BLaER1 treated with 17β-estradiol and CSF1 and Interleukin-3, amounts not matched to agents 10 nM and 100 nM (cell line): ENCODE measurements around the gene LRAT.
A peak's percentile ranks its signal among the peaks of the same experiment; 100 is the strongest.
"Not testable (repeated sequence)": the region's sequence is repeated elsewhere in the genome, so short reads cannot be mapped to it uniquely, and the experiment has no call there.

Experiments
- H3K27ac ChIP-seq, 11 experiments: shearing (Covaris generic); formaldehyde crosslinking; 2 replicates each; pipeline ENCODE4 v1.8.1; 2022
- H3K27me3 ChIP-seq, 11 experiments: shearing (Covaris generic); formaldehyde crosslinking; 2 replicates each; pipeline ENCODE4 v1.8.1; 2022
- H3K36me3 ChIP-seq, 11 experiments: shearing (Covaris generic); formaldehyde crosslinking; 2 replicates each; pipeline ENCODE4 v1.8.1; 2022
- H3K4me1 ChIP-seq, 10 experiments: shearing (Covaris generic); formaldehyde crosslinking; 2 replicates each; pipeline ENCODE4 v1.8.1; 2022
- H3K4me2 ChIP-seq, 11 experiments: shearing (Covaris generic); formaldehyde crosslinking; 2 replicates each; pipeline ENCODE4 v1.8.1; 2022
- H3K4me3 ChIP-seq, 10 experiments: shearing (Covaris generic); formaldehyde crosslinking; 2 replicates each; pipeline ENCODE4 v1.8.1; 2022
- H3K9ac ChIP-seq, 11 experiments: shearing (Covaris generic); formaldehyde crosslinking; 2 replicates each; pipeline ENCODE4 v1.8.1; 2022
- H3K9me3 ChIP-seq, 11 experiments: shearing (Covaris generic); formaldehyde crosslinking; replicated peaks in 1 of 11; 2 replicates each; pipeline ENCODE4 v1.8.1; 2022
- H4K20me1 ChIP-seq, 11 experiments: shearing (Covaris generic); formaldehyde crosslinking; 2 replicates each; pipeline ENCODE4 v1.8.1; 2022
- Cebpa-rat ChIP-seq, 11 experiments: shearing (Covaris generic); IDR thresholded peaks; 2 replicates each; pipeline ENCODE4 v1.8.1; 2022

The LRAT gene

GRCh38 chr4:154743683-154744340 lies at the start of gene LRAT:
TSS of gene LRAT (plus strand) at chr4:154744000. CDS start at chr4:154744327, 327 bp downstream.
- no peak for TF ChIP-seq Cebpa-rat (IDR thresholded peaks at IDR 0.05)
- Histone ChIP-seq H3K4me2 (no peak within 1 kb of the TSS), H3K27ac (no peak within 1 kb of the TSS), H3K27me3 (no peaks in the 10 kb centered on the region), H3K4me1 (no peaks in the 10 kb centered on the region), H3K9me3 (peaks cover 28 to 43% (median 30%) of the 10 kb centered on the region in 11 experiments), H4K20me1 (no peaks in the 10 kb centered on the region), H3K36me3 (no peaks in the 10 kb centered on the region), H3K9ac (no peak within 1 kb of the TSS), H3K4me3 (no peak within 1 kb of the TSS)

DNA sequence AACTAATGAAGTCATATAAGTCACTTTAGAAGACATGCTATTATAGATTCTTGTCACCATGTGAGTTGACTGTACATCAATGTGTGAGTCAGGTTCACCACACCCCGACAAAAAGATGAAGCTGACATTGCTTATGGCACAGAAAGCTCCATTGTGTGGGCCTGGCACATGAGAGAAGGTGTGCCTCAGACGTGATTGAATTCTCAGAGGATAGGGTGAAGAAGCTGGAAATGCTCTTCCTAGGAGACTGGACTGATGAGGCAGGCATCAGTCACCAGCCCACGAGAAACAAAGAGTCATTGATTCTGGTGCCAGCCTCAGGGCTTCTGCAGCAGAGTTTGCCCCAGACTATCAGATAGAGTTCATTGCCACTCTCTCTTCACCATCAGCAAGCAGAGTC lies 35.9 kb upstream of the LRAT start:
- H3K27ac ChIP-seq = no peak overlapping the region
- no peak overlapping the region for H3K4me2 ChIP-seq
- TF ChIP-seq Cebpa-rat (IDR thresholded peaks at IDR 0.05) = no peak
- no peaks in the 10 kb centered on the region for H4K20me1 ChIP-seq
- H3K4me3 ChIP-seq = no peak overlapping the region
- H3K27me3 ChIP-seq = no peaks in the 10 kb centered on the region
- no peaks in the 10 kb centered on the region for H3K4me1 ChIP-seq
- no peaks in the 10 kb centered on the region for H3K9me3 ChIP-seq
- no peak overlapping the region for H3K9ac ChIP-seq
- H3K36me3 ChIP-seq = no peaks in the 10 kb centered on the region

DNA sequence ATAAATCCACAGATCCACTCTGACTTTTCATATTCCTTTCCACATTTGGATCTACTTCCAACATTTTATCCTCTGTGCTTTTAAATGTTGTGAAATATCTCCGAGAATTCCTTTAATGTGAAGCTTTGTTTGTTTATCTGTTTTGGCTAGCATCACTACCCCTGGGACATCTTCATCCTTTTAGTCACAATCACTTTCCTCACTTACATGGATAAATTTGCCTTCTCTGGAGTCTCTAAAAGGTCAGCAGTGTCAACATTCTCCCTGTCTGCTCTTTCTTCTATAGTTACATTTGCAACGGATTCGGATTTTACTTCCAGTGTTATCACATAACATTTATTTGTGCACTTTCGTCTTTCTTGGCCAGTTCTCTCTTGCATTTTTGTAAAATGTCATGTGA lies 34.2 kb upstream of the LRAT start:
- Histone ChIP-seq H3K4me3 (no peak overlapping the region), H3K9ac (no peak overlapping the region), H3K4me2 (no peak overlapping the region), H3K4me1 (no peaks in the 10 kb centered on the region), H3K27ac (no peak overlapping the region), H4K20me1 (no peaks in the 10 kb centered on the region), H3K9me3 (no peaks in the 10 kb centered on the region), H3K27me3 (no peaks in the 10 kb centered on the region), H3K36me3 (no peaks in the 10 kb centered on the region)
- no peak for TF ChIP-seq Cebpa-rat (IDR thresholded peaks at IDR 0.05)

DNA sequence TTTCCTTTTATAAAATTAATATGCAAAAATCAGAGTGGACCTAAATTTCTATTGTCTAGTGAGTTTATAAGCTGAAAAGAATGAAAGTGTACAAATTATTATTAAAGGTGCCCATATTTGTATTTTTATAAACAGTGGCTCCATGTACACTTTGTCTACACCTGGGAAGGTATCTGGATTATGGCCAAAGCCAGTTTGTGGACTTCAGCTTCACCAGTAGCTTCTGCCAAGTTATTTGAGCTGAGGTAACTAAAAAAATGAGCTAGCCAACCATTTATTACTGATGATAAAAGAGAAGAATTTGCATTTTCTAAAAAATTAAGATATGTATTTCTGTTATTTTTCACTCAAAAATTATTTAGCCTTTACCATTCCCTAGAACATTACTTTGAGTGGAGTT lies 32.3 kb upstream of the LRAT start:
- TF ChIP-seq Cebpa-rat (IDR thresholded peaks at IDR 0.05) = no peak
- H3K27ac ChIP-seq = no peak overlapping the region
- H3K9ac ChIP-seq = no peak overlapping the region
- no peaks in the 10 kb centered on the region for H3K27me3 ChIP-seq
- H4K20me1 ChIP-seq = no peaks in the 10 kb centered on the region
- no peaks in the 10 kb centered on the region for H3K36me3 ChIP-seq
- H3K4me3 ChIP-seq = no peak overlapping the region
- no peak overlapping the region for H3K4me2 ChIP-seq
- no peaks in the 10 kb centered on the region for H3K4me1 ChIP-seq
- H3K9me3 ChIP-seq = no peaks in the 10 kb centered on the region

- no peak for TF ChIP-seq Cebpa-rat (IDR thresholded peaks at IDR 0.05)
- peaks cover 0 to 9% (median 2%) of the 10 kb centered on the region in 10 experiments; a peak in 7 of 20 replicates for H3K4me1 ChIP-seq
- no peaks in the 10 kb centered on the region for H3K27me3 ChIP-seq
- H3K36me3 ChIP-seq = no peaks in the 10 kb centered on the region
- no peak overlapping the region for H3K9ac ChIP-seq
- H3K9me3 ChIP-seq = no peaks in the 10 kb centered on the region
- no peak overlapping the region for H3K27ac ChIP-seq
- no peak overlapping the region for H3K4me2 ChIP-seq
- no peaks in the 10 kb centered on the region for H4K20me1 ChIP-seq
- H3K4me3 ChIP-seq = no peak overlapping the region
These were observed 29.3 kb upstream of the LRAT start for GRCh38 chr4:154714339-154715040.

- Histone ChIP-seq H3K9me3 (no peaks in the 10 kb centered on the region), H3K27me3 (no peaks in the 10 kb centered on the region), H3K27ac (no peak overlapping the region), H3K9ac (no peak overlapping the region), H3K4me2 (peak overlapping the region in 6 of 11 experiments; percentile 3 to 60 (median 29); a peak in 10 of 22 replicates), H3K36me3 (no peaks in the 10 kb centered on the region), H3K4me3 (no peak overlapping the region), H3K4me1 (peaks cover 0 to 11% (median 2%) of the 10 kb centered on the region in 10 experiments; a peak in 7 of 20 replicates), H4K20me1 (no peaks in the 10 kb centered on the region)
- TF ChIP-seq Cebpa-rat (IDR thresholded peaks at IDR 0.05) = no peak
These were observed 24.7 kb upstream of the LRAT start for GRCh38 chr4:154719087-154719486.

GRCh38 chr4:154720123-154720522 lies 23.7 kb upstream of the LRAT start:
- H3K27me3 ChIP-seq = no peaks in the 10 kb centered on the region
- no peaks in the 10 kb centered on the region for H3K36me3 ChIP-seq
- H3K4me3 ChIP-seq = no peak overlapping the region
- no peak overlapping the region for H3K9ac ChIP-seq
- no peaks in the 10 kb centered on the region for H4K20me1 ChIP-seq
- no peak for TF ChIP-seq Cebpa-rat (IDR thresholded peaks at IDR 0.05)
- H3K27ac ChIP-seq = no peak overlapping the region
- H3K4me2 ChIP-seq = no peak overlapping the region
- H3K4me1 ChIP-seq = peaks cover 0 to 11% (median 2%) of the 10 kb centered on the region in 10 experiments; a peak in 7 of 20 replicates
- H3K9me3 ChIP-seq = no peaks in the 10 kb centered on the region

GRCh38 chr4:154720618-154721267 lies 23.1 kb upstream of the LRAT start:
- Histone ChIP-seq H3K27me3 (no peaks in the 10 kb centered on the region), H3K4me1 (peaks cover 0 to 11% (median 2%) of the 10 kb centered on the region in 10 experiments; a peak in 7 of 20 replicates), H3K4me3 (no peak overlapping the region), H4K20me1 (no peaks in the 10 kb centered on the region), H3K9ac (no peak overlapping the region), H3K36me3 (no peaks in the 10 kb centered on the region), H3K9me3 (no peaks in the 10 kb centered on the region), H3K4me2 (no peak overlapping the region), H3K27ac (no peak overlapping the region)
- no peak for TF ChIP-seq Cebpa-rat (IDR thresholded peaks at IDR 0.05)

- TF ChIP-seq Cebpa-rat (IDR thresholded peaks at IDR 0.05) = no peak
These were observed 21.5 kb upstream of the LRAT start for GRCh38 chr4:154722262-154722661.

DNA sequence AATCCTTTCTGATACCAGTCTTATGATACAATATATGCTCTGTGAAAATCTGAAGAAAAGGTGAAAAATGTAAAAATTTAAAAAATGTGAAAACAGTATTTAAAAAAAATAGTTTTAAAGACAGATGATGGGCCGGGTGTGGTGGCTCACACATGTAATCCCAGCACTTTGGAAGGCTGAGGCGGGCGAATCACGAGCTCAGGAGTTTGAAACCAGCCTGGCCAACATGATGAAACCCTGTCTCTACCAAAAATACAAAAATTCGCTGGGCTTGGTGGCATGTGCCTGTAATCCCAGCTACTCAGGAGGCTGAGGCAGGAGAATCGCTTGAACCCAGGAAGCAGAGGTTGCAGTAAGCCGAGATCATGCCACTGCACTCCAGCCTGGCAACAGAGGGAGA lies 20.2 kb upstream of the LRAT start:
- peaks cover 0 to 11% (median 2%) of the 10 kb centered on the region in 10 experiments; a peak in 7 of 20 replicates for H3K4me1 ChIP-seq
- H3K4me3 ChIP-seq, H3K9me3 ChIP-seq, H3K27me3 ChIP-seq, H4K20me1 ChIP-seq, H3K36me3 ChIP-seq, H3K4me2 ChIP-seq, H3K9ac ChIP-seq, H3K27ac ChIP-seq: not testable (repeated sequence)

More at GRCh38 chr4:154722262-154722661, 21.5 kb upstream of the LRAT start:
- no peaks in the 10 kb centered on the region for H3K36me3 ChIP-seq
- H3K4me2 ChIP-seq = no peak overlapping the region
- no peak overlapping the region for H3K9ac ChIP-seq
- no peaks in the 10 kb centered on the region for H3K27me3 ChIP-seq
- no peaks in the 10 kb centered on the region for H4K20me1 ChIP-seq
- H3K4me1 ChIP-seq = peaks cover 0 to 11% (median 2%) of the 10 kb centered on the region in 10 experiments; a peak in 7 of 20 replicates
- H3K27ac ChIP-seq = no peak overlapping the region
- H3K4me3 ChIP-seq = no peak overlapping the region
- H3K9me3 ChIP-seq = no peaks in the 10 kb centered on the region
